Erythroblast (primary cell): ENCODE data around the gene NAP1L1.

ENCODE experiments used
- GATA1 ChIP-seq: IDR thresholded peaks from 2 replicates; pipeline ENCODE4 v1.6.1; 2011; ENCODE audit warnings: low read depth, mild to moderate bottlenecking, control low read depth, low read length, moderate library complexity
- POLR2A ChIP-seq: IDR thresholded peaks from 2 replicates; pipeline ENCODE4 v1.6.1; 2011; ENCODE audit warnings: mild to moderate bottlenecking, low read length

DNA sequence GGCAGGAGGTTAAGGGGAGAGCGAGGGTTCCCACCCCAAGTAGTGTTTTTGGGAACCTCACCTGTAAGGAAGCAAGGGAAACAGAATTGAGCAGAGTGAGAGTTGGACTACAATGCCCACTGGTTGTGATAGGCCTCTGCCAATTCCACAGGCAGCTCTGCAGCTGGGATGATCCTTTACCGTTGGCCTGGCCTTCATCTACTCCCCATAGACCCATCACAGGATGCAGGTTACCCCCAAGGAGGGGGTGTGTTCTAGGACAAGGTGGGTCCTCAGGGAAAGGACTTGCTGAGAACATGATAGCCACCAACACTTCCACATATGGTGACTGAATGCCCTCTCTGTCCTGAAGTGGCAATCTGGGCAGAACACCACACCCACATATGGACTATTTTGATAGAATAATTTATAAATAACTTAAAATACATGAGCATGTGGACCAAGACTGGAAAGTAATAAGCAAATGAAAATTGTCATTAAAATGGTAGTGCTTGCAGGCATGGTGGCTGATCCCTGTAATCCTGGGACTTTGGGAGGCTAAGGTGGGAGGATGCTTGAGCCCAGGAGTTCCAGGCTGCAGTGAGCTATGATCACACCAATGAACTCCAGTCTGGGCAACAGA is 61.3 kb downstream of the NAP1L1 start:
- TF ChIP-seq POLR2A (no peak), GATA1 (no peak)
